NCI-H2196 (cell line): ENCODE measurements around the gene PER2.

Experiments
- DNase-seq: peaks from one replicate; lab custom pipeline; 2025; ENCODE audit not compliant: unreplicated experiment; lab: John Stamatoyannopoulos, UW

The PER2 gene

GRCh38 chr2:238231809-238232208 lies 56.6 kb downstream of the PER2 start:
- no peak for DNase-seq

- no peak for DNase-seq
Observed at GRCh38 chr2:238231251-238231793, 57.1 kb downstream of the PER2 start.

GRCh38 chr2:238230699-238231098 lies 57.7 kb downstream of the PER2 start:
- no peak for DNase-seq

- DNase-seq: no peak
Observed at GRCh38 chr2:238228700-238229099, 59.7 kb downstream of the PER2 start.

DNA sequence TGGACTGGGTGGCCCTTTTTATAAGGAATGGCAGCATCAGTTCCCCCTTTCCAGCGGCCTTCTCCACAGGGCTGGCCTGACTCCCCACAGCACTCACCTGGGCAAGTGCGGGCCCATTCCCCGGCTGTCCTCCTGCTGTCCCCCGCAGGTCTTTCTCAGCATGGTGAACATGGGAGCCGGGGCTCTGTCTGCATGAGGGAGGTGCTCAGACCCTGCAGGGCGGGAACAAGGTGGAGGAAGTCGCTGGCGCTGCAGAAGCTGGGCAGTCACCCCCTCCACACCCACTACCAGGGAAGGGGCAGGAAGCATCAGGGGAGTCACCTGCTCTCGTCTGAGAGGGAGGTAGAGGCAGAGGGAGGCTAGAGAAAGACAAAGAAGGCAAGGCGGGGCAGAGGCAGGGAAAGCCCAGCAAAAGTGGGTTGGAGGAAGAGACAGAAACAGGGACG lies 60.8 kb downstream of the PER2 start:
- DNase-seq: no peak

- no peak for DNase-seq
Observed at GRCh38 chr2:238226698-238227586, 61.5 kb downstream of the PER2 start.

DNA sequence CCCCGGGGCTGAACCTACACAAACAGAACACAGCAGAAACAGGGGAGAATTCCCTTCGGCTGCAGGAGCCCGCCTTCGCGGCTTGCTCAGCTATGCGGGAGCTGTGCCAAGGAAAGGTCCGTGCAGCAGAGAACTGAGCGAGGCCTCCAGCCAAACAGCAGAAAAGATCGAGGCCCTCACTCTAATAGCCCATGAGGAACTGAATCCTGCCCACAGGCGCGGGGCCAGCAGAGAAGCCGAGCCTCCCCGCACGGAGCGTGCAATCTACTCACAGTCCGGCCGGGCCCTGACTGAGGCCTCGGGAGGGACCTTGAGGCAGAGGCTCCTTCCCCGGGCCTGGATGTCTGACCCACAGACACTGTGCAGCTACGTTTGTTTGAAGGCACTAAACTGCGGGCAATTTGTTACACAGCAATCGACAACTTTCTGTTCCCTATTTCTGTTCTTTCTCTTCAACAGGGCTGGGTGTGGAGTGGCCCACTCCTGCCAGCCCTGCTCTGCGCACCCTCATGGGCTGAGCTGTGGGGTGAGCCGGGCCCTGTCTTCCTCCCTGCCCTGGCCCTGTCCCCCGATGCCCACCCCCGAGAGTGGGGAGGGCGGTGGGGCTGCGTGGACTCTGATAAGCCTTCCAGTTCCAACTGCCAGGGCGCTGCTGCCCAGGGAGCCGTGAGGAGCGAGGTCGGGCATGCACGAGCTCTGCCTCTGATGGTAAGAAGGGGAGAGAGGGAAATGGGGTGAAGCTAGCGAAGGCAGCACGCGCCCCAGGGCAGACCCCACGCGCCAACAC lies 62.3 kb downstream of the PER2 start:
- no peak for DNase-seq

DNA sequence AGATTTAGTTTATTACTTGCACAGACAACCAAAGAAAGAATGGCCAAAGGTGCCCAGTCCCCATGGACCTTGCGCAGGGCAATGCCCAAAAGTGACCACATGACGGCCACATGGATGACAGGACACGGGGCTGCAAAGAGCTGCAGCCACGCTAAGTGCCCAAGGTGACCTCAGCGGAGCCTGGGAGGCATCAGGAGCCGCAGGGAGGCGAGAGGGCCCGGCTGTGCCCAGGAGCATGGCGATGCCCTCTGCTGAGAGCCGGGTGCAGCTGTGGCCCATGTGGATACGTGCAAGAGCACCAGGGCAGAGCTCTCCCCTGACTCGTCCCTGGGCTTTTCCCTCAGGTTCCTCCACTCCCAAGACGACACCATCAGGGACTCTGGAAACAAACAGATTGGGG lies 63.3 kb downstream of the PER2 start:
- no peak for DNase-seq

- DNase-seq: no peak
Observed at GRCh38 chr2:238224356-238225035, 63.9 kb downstream of the PER2 start.

DNA sequence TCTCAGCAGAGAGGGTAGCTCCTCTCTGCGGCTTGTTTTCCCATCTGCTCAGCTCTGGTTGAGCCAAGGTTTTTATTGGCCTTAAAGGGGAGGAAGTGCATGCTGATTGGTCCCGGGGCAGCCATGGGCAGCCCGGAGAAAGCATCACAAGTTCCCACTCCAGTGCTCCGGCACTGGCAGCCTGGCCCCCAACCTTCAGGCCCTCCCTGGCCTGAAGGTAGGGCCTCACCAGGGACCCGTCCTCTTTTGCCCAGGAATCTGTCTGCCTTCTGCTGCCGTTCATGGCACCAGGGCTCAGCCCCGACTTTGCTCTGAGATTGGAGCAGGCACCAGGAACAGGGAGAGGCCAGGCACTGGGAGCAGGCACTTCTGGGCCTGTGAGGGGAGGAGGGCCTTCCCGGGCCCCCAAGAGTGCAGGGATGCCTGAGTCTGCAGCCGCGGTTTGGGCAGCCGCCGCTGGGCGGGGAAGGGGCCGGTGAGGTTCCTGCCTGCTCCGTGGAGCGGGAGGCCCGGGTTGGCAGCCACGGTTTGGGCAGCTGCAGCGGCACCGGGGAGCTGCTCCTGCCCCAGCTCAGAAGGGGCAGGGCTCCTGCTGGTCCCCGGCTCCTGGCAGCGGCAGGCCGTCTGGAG lies 67.4 kb downstream of the PER2 start:
- no peak for DNase-seq

DNA sequence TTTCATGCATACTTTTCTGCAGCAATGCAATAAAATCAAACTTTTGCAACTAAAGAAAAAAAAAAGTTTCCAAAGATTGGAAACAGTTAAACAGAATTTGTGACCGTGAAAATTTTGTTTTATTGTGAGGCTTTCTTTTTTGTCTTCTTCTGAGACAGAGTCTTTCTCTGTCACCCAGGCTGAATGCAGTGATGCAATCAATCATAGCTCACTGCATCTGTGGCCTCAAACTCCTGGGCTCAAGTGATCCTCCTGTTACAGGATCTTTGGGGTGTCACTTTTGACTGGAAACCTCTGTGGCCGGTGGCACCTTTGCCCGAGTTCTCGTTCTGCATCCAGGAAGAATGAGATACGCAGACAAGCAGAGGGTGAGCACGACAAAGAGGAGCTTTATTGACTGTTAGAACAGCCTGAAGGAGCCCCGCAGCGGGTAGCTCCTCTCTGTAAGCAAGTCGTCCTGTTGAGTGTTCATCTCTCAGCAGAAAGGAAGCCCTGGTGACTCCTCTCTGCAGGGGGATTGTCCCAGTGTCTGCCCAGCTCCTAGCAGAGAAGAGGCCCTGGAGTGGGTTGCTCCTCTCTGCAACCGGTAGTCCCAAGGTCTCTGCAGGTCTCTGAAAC lies 68.0 kb downstream of the PER2 start:
- DNase-seq: no peak

DNA sequence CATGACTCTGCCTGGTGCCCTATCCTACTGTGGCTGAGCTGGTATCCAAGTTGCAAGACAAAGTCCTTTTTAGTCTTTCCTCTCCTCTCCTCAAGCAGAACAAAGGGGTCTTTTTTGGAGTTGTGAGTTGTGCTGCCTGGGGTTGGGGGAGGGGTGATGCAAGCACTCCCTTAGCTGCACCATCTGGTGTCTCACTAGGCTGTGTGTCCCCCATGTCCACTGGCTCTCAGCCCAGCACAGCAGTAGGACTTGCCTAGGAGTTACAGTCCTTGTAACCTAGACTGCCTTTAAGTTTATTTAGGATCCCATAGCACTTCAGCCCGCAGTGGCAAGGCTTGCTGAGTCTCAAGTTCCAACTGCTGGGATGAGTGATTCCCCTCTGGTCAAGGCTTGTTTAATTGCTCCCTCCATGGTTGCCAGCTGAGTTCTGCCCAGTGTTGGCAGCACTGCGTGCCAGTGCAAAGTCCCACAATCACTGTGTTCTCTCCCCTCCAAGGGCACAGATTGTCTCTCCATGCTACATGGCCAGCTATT lies 71.7 kb downstream of the PER2 start:
- DNase-seq: peak; percentile 83

GRCh38 chr2:238207006-238207405 lies 81.4 kb downstream of the PER2 start:
- no peak for DNase-seq

DNA sequence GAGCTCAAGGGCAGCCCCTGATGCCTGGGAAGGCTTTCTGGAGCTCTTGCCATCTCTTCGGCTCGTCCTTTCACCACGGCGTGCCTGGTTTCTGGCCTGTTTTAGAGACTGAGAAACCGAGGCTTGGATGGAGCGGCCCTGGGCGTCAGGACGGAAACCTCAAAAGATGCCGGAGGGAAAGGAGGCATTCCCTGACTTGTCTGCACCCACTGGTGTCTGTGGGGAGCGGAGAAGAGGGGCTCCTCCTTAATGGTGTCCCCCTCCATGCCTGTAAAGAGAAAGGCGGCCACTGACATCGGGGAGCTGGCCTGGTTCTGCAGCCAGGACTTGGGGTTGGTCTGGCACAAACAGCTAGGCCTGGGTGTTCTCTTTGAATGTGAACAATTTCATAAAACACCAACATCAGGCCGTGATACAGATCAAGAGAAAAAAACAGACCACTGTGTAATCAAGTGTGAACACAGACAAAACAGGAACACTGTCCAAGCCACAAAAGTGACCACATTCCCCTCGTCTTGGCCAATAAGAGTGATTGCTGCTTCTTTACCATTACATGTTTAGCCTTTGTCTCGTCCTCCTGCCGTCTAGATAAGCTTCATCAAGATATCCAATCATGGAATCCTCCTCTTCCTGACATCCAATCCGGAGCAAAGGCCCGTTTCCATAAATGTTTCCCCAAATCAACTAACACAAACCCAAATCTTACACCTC lies 84.3 kb downstream of the PER2 start:
- DNase-seq: no peak

DNA sequence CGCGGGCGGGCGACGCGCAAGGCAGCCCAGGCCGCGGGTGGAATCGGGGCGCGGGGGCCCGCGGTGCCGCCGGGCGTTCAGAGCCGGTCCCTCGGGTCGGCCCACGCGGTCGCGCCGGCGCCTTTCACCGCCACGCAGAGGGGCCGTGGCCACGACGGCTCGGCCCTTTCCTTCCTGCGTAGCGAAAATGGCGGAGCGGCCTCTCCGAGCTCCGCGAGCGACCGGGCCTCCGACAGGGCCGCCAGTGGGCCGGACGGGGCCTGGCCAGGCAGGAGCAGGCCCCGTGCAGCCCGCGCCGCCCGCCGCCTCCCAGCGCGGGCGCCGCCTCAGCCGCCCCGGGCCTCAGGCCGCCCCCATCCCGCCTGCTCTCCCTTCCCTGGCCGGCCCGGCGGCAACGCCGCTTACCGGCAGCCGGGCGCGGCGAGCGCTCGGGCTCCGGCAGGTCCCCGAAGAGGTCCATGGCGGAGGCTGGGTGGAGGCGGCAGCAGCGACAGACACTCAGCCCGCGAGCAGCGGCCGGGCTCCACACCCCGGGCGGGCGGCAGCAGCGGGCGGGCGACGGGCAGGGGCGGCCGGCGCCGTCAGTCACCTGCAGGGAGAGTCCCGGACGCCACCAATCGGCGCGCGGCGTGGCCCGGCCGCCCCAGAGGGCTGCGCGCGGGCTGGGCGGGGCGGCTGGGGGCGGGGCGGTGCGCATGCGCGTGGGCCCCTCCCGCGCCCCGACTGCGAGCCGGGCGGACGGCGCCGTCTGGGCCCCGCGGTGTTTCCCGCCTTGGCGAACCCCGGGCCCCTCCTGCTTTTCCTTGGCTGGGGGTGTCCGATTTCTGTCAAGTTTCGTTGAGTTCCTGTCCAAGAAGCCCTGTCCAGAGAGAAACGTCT lies 85.1 kb downstream of the PER2 start, which contains the start of gene ILKAP:
ILKAP (minus strand) TSS at position 602 of the 879 bp plus-strand sequence; CDS start at position 460, 142 bp downstream.
- peak; percentile 92 for DNase-seq

GRCh38 chr2:238202326-238203093 lies 85.9 kb downstream of the PER2 start:
- no peak for DNase-seq
